Ascending aorta (tissue), 2 donors: ENCODE data around the gene ME1. TPM values are rescaled to one million over a fixed set of nuclear protein-coding genes. Genes with fewer than 3 reads are reported as not detected.

Experiments
- DNase-seq, 2 donors: peaks; one replicate each; pipeline ENCODE4 v3.0.0-alpha.2; 2019; ENCODE audit warnings: low spot score in 2 of 2
- H3K27ac ChIP-seq, 2 donors: fragments of 200-600 bp; sonication (generic); one replicate each; pipeline ENCODE4 v1.5.1; 2016 to 2017; ENCODE audit warnings: mild to moderate bottlenecking in 1 of 2
- H3K27me3 ChIP-seq: fragments of 200-600 bp; sonication (generic); one replicate; pipeline ENCODE4 v1.5.1; 2017
- H3K36me3 ChIP-seq, 2 donors: fragments of 200-600 bp; sonication (generic); one replicate each; pipeline ENCODE4 v1.5.1; 2016
- H3K4me1 ChIP-seq, 2 donors: fragments of 200-600 bp; sonication (generic); one replicate each; pipeline ENCODE4 v1.5.1; 2016 to 2017; ENCODE audit warnings: mild to moderate bottlenecking in 1 of 2
- H3K4me3 ChIP-seq, 2 donors: fragments of 200-600 bp; sonication (generic); one replicate each; pipeline ENCODE4 v1.5.1; 2016 to 2017; ENCODE audit warnings: mild to moderate bottlenecking in 1 of 2
- H3K9me3 ChIP-seq, 2 donors: fragments of 200-600 bp; sonication (generic); one replicate each; pipeline ENCODE4 v1.5.1; 2016
- CTCF ChIP-seq, 3 experiments: fragments of 200-600 bp in 2 of 3; fragments of 450-650 bp in 1 of 3; sonication (generic) in 2 of 3; IDR thresholded peaks; one replicate each; pipeline ENCODE4 v1.5.1; 2016 to 2019; ENCODE audit warnings: antibody characterized with exemption in 3 of 3, mild to moderate bottlenecking in 1 of 3, moderate library complexity in 1 of 3
- intact Hi-C: fragments of 100-400 bp; cut with DNase I; formaldehyde crosslinking; loops from one replicate; pipeline ENCODE4 v1.15.1; 2023
- total RNA-seq: library from RNA; depleted of rRNA; stranded (reverse); fragments of >200 nt; gene quantifications from one replicate; pipeline ENCODE4 v1.1.0, GENCODE V29; 2016

The ME1 gene
- total RNA-seq, 1 donor from 2014 or later, result 8.4 TPM

- DNase-seq, result no peak
- H3K27me3 ChIP-seq, result no peaks in the 10 kb centered on the region
- no peak for TF ChIP-seq CTCF (IDR thresholded peaks at IDR 0.05)
- no peak overlapping the region for H3K27ac ChIP-seq
- H3K36me3 ChIP-seq, result no peaks in the 10 kb centered on the region
- H3K4me3 ChIP-seq, result no peak overlapping the region
- H3K4me1 ChIP-seq, result no peaks in the 10 kb centered on the region
- H3K9me3 ChIP-seq, result no peaks in the 10 kb centered on the region
- intact Hi-C loops, result no loop called here
Measured at GRCh38 chr6:83472767-83473166, 41.9 kb upstream of the ME1 start.

GRCh38 chr6:83470587-83470986, 39.7 kb upstream of the ME1 start:
- Histone ChIP-seq H3K27me3 (no peaks in the 10 kb centered on the region), H3K4me1 (no peaks in the 10 kb centered on the region), H3K36me3 (no peaks in the 10 kb centered on the region), H3K4me3 (no peak overlapping the region), H3K9me3 (no peaks in the 10 kb centered on the region), H3K27ac (no peak overlapping the region)
- no peak for TF ChIP-seq CTCF (IDR thresholded peaks at IDR 0.05)
- no peak for DNase-seq
- intact Hi-C loops, result no loop called here

GRCh38 chr6:83470001-83470400, 39.1 kb upstream of the ME1 start:
- H3K27me3 ChIP-seq, result no peaks in the 10 kb centered on the region
- H3K27ac ChIP-seq, result no peak overlapping the region
- no peak for DNase-seq
- no peak overlapping the region for H3K4me3 ChIP-seq
- no peaks in the 10 kb centered on the region for H3K9me3 ChIP-seq
- H3K36me3 ChIP-seq, result no peaks in the 10 kb centered on the region
- no peaks in the 10 kb centered on the region for H3K4me1 ChIP-seq
- TF ChIP-seq CTCF (IDR thresholded peaks at IDR 0.05), result no peak
- intact Hi-C loops, result no loop called here

GRCh38 chr6:83467620-83468036, 36.8 kb upstream of the ME1 start:
- H3K27me3 ChIP-seq, result no peaks in the 10 kb centered on the region
- no peaks in the 10 kb centered on the region for H3K4me1 ChIP-seq
- H3K36me3 ChIP-seq, result no peaks in the 10 kb centered on the region
- no peak for TF ChIP-seq CTCF (IDR thresholded peaks at IDR 0.05)
- no peaks in the 10 kb centered on the region for H3K9me3 ChIP-seq
- peak; percentile 23 to 73 for DNase-seq
- H3K27ac ChIP-seq, result no peak overlapping the region
- intact Hi-C loops, result no loop called here
- no peak overlapping the region for H3K4me3 ChIP-seq

GRCh38 chr6:83466328-83466727, 35.5 kb upstream of the ME1 start:
- intact Hi-C loops, result no loop called here
- H3K27ac ChIP-seq, result no peak overlapping the region
- no peaks in the 10 kb centered on the region for H3K27me3 ChIP-seq
- DNase-seq, result no peak
- no peaks in the 10 kb centered on the region for H3K36me3 ChIP-seq
- no peak for TF ChIP-seq CTCF (IDR thresholded peaks at IDR 0.05)
- no peak overlapping the region for H3K4me3 ChIP-seq
- no peaks in the 10 kb centered on the region for H3K4me1 ChIP-seq
- H3K9me3 ChIP-seq, result no peaks in the 10 kb centered on the region
